Mesenteric fat pad (tissue), 1 donor: ENCODE data around the gene DMD. TPM values are rescaled to one million over a fixed set of nuclear protein-coding genes. Genes with fewer than 3 reads are reported as not detected.

Experiments
- DNase-seq: peaks from one replicate; pipeline ENCODE4 v3.0.0-alpha.2; 2020; ENCODE audit warnings: low spot score
- total RNA-seq: library from RNA; stranded (reverse); fragmentation: NEBNext Ultra II Directional; extraction: Animal tissue kit (Norgen Biotek cat#: 25700); gene quantifications from one replicate; pipeline ENCODE4 v1.2.1, GENCODE V29; 2021
- donor health status: DM: yes; HTN: yes; CAD: no.

DMD gene
- total RNA-seq, 1 donor from 2014 or later, result 45.5 TPM

DNA sequence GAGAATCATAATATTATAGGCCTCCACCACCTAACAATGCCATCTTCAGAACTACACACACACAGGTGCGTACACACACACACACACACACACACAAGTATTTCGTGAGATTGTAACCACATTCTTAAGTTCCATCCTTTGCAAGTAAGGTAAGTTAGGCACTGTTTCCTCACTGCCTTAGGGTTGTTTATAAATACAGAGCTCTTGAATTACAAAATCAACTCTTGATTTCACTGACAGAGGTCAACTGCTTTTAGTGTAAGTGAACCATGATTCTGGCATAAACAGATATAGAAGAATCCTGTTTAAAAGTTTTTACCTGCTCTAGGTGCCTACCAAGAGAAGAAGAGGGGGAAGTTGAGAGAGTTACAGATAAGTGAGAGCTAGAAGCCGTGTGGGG, 166.1 kb downstream of the DMD start:
- no peak for DNase-seq

DNA sequence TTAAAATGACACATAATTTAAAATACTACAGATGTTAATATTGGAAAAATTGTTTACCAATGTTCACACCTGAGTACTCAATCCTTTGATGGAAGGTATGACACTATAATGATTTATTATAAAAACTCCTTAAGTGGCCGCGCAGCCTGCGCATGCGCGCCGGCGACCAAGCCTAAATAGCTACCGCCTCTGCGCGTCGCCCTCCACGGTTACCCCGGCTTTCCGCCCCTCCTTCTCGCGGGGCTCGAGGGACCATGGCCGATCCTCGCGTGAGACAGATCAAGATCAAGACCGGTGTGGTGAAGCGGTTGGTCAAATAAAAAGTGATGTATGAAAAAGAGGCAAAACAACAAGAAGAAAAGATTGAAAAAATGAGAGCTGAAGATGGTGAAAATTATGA, 170.2 kb downstream of the DMD start:
- no peak for DNase-seq

DNA sequence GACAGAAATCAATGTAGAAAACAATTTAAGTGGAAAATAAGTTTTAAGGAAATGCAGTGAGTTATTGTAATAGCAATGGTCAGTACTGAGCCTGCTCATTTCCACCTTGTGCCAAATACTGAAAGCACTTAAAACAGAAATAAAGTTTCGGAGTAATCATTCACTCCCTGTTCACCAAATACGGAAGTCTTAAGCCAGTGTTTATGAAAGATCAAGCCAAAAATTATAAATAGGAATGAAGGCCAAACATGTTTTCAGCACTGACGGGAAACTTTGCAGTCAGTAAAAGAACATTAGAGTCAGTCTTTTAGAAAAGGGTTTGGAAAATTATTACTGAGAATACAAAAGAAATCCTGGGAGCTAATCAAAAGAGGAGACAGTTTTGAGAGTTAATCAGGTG, 178.6 kb downstream of the DMD start:
- DNase-seq, result no peak

DNA sequence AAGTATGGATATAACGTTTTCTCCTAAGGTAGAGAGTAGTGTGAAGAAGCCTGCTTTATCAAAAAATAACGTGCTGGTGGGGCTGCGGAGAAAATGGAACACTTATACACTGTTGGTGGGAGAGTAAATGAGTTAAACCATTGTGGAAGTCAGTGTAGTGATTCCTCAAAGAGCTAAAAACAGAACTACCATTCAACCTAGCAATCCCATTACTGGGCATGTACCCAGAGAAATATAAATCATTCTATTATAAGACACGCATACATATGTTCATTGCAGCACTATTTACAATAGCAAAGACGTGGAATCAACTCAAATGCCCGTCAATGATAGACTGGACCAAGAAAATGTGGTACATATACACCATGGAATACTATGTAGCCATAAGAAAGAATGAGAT, 196.4 kb downstream of the DMD start:
- no peak for DNase-seq

DNA sequence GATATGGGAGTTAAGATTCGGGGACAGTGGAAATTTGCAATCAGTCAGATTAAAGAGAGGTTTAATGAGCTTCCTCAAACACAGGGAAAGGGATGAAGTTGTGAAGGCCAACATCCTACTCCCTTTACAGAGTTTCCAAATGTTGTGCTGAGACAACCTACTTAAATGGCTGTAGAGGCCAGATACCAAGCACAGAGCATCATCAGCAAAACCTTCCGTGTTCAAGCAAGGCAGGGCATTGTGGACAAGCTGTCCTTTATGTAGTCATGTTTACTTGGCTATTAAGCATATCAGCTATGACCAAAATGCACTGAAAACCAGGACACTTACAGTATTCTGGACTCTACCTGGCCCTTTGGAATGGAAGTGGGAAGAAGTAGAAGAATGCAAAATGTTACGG, 197.3 kb downstream of the DMD start:
- no peak for DNase-seq

DNA sequence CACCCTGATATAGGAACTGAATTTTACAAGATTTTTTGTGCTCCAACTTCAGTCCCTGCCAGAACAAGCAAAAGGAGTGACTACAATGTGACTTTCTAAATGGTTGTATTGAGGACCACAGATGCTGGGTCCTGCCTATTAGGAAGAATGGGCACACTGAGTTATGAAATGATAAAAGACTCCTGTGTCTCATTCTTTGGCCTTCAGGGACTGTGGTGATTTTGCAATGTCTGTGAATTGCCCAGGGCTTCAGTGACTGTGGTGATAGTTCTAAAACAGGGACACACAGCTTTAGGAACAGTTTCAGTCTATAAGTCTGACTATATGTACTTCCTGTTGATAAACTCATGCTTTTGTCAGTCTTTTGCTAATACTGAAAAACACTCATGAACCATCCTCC, 210.2 kb downstream of the DMD start:
- no peak for DNase-seq

DNA sequence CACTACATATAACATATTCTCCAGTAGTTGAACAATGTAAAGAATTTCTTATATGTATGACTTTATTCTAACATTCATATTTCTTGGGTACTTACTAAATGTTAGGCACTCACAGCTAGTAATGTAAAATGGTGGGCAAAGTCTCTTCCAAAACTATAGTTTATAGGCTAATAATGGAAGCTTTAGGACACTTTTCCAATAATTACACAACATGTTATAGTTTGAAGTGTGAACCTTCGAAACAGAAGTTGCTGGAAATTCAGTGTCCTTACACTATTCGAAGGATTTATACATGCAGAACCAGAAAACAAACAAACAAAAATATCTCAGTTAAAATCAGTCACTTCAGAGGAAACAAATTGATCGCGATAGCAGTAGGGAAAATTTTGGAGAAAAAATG, 212.6 kb downstream of the DMD start:
- no peak for DNase-seq

DNA sequence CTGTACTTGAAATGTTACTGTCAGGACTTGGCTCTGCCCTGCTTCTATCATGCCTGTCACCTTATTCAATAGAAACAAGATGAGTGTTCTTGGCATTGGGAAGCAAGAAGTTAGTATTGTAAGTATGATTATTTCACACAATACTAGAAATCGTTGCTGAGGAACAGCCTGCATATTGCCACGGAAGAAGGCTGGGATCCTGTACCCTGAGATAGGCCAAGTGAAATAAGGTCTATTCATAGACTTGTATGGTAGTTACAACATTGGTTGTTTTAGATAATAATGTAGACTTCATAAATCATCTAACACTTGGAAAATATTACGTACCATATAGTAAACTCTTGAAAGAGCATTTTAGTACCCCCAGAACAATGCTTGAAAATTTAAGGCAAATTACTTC, 215.9 kb downstream of the DMD start:
- DNase-seq, result no peak

DNA sequence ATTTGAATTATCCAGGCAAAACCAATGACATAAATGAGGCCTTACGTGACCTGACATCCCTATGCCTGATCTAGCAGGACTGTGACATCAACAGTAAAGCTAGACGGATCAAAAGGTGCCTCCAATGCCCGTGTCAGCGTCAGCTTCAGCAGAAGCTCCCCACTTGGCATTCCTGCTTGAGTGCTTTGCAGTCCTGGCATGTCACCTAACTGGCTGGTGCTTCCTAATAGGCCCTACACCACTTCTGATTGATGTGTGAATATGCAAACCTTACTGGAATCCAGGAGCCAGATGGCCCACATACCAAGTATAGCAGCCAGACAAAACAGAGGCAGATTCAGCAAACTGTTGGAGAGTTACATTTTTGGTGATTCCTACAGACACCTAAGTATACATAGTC, 224.2 kb downstream of the DMD start:
- no peak for DNase-seq

DNA sequence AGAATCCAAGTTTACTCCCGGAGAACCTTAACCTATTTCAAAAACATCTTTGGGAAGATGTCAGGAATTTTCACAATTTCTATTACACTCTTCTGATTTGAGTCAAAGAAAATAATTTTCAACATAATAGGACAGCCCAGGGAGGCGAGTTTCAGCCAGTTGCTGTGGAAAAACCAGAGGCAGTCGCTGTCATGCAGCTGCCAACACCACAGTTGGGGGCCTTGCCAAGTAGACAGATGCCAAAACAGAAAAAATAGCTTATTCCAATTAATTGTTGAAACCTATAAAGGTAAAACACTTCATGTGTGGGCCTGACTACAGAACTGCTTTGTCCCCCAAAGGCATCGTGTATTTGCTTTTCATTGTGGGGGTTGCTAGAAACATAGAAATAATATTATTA, 225.8 kb downstream of the DMD start:
- no peak for DNase-seq

DNA sequence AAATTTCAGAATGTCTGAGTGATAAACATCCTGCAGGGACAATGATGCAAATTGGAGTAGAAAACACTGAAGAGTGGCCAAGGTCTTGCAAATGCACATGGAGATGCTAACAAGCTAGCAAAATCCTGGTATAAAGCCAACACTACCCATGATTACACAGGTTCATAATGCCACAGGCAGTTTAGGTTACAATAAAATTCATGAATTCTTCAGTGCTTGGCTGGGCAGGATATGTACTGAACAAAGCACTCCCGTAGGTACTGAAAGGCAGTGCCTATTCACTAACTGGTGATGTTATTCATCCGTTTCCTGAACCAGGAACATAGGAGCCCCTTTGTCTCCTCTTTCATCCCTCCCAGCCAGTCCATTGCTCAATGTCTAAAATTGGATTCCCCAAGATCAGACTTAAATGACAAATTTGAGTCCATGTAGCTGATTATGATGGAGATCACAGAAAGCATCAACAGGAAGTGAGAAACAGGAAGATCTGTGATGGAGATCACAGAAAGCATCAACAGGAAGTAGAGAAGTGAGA, 244.5 kb downstream of the DMD start:
- no peak for DNase-seq

DNA sequence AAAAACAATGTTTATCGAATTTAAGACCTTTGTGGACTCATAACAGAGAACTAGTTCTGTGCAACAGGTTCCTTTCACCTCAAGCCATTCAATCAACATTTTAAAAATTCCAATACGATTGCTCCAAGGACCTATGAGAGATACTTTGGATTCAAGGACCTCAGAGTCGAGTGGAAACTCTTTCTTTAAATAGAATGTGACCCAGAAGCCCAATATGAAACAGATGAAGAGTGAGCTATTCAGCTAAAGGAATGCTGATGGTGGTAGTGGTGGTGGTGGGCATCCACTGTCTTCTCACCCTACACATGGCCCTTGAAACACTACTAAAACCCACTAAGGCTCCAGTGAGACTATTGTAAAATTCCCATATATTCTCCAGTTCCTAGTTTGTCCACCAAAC, 257.2 kb downstream of the DMD start:
- DNase-seq, result no peak

DNA sequence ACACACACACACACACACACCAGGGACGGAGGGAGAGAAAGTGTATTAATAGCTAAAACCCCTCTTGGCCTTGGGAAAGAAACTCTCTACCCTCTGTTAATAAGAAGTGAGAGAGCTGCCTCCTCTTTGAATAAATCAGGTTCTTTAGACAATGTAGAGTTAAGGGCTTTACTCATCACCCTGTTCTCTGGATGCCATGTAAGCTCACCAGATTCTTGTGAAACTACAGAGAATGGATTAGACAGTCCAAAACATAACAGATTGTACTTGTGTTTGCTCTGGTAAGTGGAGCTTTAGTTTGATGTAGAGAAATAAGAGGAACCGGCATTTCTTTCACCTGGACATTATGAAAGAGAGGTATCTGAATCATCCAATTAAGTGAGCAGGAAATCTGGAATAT, 263.2 kb downstream of the DMD start:
- DNase-seq, result no peak

DNA sequence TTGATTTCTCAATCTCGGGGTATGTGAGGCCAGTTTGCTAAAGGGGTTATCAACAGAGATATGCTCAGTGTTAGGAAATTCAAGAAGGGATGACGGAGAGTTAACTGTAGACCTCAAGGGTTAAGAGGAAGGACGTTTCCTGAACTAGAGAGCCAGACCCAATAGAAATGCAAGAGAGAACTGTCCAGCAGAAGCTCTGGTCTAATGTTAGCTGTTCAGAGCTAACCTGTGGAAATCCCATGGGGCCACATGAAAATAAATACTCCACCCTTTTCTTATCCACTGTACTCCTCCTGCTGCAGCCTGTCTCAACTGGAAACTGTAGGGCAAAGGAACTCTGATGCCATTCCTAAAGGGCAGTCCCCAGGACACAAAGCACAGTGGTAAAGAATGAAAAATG, 274.3 kb downstream of the DMD start:
- no peak for DNase-seq

DNA sequence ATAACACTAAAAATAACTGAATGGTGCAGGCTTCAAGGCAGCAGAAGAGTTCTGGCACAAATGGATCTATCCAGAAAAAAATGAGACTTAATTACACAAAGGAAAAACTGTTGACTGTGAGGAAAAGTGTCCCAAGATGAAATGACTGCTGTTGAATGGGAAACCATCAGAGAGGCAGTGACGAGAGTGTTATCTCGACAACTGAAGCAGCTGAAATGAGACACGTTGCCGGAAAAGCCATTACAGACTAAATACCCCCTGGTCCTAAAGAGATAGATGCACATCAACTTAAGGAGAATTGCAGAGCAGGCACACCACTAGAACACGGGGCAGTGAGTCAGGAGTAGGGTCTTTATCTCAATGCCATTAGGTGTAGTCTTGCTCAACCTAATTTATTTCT, 277.8 kb downstream of the DMD start:
- no peak for DNase-seq

DNA sequence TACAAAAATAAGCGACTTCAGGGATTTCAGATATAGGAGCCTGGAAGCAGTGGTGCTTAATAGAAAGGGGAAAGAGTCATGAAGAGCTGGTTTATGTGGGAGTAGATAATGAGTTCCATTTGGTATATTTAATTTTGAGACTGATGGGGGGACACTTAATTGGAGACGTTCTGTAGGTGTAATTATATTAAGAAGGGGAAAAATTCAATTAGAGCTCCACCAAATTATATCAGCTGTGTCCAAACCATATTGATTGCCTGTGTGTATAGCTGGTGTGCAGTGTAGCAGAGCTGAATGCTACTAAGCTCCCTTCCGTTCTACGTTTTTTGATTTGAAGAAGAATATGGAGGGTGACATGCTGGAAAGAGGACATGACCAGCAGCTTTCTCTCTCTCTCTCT, 282.3 kb downstream of the DMD start:
- no peak for DNase-seq

DNA sequence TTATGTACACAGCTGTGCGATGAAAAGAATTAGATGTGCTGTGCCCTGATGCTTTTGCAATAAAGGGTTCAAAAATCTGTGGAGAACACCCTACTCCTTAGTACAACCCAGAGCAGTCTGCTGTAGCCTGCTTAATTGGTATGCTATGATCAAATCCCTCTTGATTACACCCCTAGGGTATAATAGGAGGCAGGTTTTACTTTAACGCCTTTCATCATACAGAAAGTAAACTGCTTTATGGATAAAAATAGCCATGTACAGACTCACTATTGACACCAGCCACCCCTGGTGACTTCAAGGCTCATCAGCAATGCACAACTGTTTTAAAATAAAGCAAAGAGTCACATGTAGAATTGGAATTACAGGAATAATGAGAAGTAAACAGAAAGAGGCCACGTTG, 315.3 kb downstream of the DMD start:
- no peak for DNase-seq

DNA sequence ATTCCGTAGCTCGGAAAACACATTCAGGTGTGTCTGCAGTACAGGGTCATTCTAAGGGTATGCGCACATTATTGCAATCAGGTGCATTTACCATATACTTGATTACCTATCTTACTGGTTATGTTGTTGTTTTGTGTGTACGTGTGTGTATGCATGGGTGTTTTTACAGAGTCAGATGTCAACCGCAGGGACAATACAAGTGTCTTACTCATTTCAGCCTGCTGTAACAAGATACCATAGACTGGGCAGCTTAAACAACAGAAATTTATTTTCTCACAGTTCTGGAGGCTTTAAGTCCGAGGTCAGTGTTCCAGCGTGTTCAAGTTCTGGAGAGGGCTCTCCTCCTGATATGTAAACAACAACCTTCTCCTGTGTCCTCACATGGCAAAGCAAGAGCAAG, 316.7 kb downstream of the DMD start:
- DNase-seq, result no peak

DNA sequence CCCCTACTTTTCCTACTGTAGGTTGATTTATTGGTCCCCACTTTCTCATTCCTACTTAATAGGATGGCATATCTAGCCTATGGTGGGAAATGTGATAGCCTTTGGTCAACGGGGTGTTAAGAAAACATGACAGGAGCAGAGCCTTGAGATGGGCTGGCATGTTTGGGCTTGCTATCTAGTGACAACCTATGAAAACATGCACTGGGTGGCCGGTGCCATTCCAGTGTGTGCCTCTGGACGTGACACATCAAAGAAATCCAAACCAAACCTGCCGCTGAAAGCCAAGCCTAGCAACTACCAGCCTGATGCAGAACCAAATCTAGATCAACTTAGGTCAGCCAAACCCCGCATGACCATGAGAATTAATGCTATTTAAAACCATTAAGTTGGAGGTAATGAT, 317.6 kb downstream of the DMD start:
- DNase-seq, result no peak

DNA sequence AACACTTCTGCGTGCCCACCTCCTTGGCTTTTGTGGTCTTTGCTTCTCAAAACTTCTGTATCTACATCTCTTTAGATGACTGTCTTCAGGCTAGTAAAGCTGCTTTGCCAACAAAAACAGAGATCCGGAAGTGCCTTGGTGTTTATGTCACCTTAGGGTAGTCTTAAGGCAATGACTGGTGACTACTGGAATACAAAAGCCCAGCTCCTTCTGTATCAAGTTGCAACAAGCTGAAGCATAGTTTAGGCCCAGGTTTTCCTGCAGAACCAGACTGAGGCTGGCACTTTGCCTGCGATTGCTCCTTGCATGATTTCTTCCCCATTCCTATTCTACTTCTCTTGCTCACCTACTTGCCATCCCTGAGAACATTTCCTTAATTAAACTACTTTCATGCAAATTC, 333.8 kb downstream of the DMD start:
- DNase-seq, result no peak

DNA sequence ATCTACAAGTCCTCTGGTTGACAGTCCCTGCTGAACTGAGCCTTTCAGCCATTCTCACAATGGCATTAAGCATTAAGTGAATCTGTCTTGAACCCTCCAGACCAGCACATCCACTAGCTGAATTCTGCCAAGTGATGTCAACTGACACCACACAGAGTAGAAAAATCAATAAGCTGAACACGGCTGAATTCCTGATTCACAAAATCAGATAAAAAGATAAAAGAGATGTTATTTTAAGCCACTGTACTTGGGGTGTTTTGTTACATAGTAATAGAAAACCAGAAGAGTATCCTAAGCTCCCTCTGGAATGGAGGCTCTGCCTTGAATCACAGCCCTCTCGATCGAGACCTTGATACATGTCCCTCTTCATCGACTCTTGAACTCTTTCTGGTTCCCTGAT, 336.5 kb downstream of the DMD start:
- no peak for DNase-seq

DNA sequence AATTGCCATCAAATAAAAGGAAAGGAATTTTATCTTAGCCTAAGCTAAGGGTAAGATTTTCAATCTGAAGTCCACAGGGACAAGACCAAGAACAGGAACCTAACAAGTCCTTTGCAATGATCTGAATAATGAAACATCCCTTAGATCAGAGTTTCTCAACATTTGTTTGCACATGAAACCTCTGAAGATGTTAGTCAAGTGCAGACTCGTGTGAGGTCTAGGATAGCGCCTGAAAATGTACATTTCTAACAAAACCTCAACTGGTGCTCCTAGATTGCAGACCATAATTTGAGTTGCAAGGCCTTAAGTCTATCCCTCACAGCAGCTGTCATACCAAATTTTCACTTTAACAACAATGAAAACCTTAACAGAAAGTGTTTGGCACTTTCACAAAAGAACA, 337.6 kb downstream of the DMD start:
- no peak for DNase-seq

DNA sequence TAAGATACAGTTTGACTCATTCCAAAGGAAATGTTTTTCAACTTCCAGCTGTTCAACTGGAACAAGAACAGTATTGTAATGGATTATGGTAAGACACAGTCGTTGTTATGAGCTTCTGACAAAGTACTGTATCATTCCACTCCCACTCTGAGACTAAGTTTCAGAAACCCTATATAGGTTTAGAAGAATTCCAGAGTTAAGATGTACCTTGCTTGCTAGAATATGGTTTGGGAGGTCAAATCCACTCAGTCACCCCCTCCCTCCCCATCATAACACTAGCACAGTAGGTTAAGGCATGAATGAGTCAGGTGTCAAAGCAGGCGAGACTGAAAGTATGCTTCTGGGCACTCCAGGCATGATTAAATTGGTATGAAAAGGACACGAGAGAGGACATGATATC, 339.7 kb downstream of the DMD start:
- DNase-seq, result no peak

DNA sequence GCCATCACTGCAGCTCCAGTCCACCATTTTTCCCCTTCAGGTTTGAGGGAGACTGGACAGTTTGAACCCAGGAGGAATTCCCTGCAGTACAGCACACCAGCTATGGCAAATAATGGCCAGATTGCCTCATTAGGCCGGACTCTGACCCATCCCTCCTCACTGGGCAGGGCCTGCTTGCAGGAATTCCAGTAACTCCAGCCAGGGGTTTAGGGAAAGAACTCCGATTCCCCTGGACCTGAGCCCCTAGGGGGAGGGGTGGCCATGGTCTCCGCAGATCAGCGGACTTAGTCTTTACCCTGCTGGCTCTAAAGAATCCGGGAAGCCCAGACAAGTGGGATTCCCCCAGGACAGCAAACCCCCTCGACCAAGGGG, 342.8 kb downstream of the DMD start:
- DNase-seq, result no peak
